Stimulated activated naive B cell treated with anti-CD40 and anti-IgM and Interleukin-4, amounts not matched to agents 10 μg/mL and 1 μg/mL and 100 μg/mL, for 72 hours (primary cell): ENCODE results near the gene CLSTN2.

Experiments
- ATAC-seq, 2 donors: fragments of 150-1000 bp; cut with Tn5 transposase; replicated peaks; 2 replicates each; pipeline ENCODE4 v1.10.0; 2021; ENCODE audit warnings: moderate library complexity in 1 of 2
- DNase-seq: peaks from one replicate; pipeline ENCODE4 v3.0.0; 2021
- H3K27ac Mint-ChIP-seq: one replicate; pipeline ENCODE4 v1.8.0; 2022; ENCODE audit warnings: mild to moderate bottlenecking, mixed read lengths
- H3K27me3 Mint-ChIP-seq, 2 donors: one replicate each; pipeline ENCODE4 v1.8.0; 2022; ENCODE audit warnings: mixed read lengths in 2 of 2
- H3K36me3 Mint-ChIP-seq, 2 donors: one replicate each; pipeline ENCODE4 v1.8.0; 2022; ENCODE audit warnings: mixed read lengths in 2 of 2, mild to moderate bottlenecking in 1 of 2
- H3K4me1 Mint-ChIP-seq, 2 donors: one replicate each; pipeline ENCODE4 v1.8.0; 2022; ENCODE audit warnings: mixed read lengths in 2 of 2, mild to moderate bottlenecking in 1 of 2
- H3K4me3 Mint-ChIP-seq, 2 donors: one replicate each; pipeline ENCODE4 v1.8.0; 2022; ENCODE audit warnings: mild to moderate bottlenecking in 2 of 2, mixed read lengths in 2 of 2, moderate library complexity in 1 of 2
- H3K9me3 Mint-ChIP-seq, 2 donors: one replicate each; pipeline ENCODE4 v1.8.0; 2022; ENCODE audit warnings: mixed read lengths in 2 of 2, mild to moderate bottlenecking in 1 of 2

The CLSTN2 gene

GRCh38 chr3:140433431-140433830 is 498.4 kb downstream of the CLSTN2 start:
- Mint-ChIP-seq H3K9me3 (no peaks in the 10 kb centered on the region), H3K36me3 (no peaks in the 10 kb centered on the region), H3K27ac (no peak overlapping the region), H3K27me3 (peaks cover 5 to 11% of the 10 kb centered on the region in 2 donors), H3K4me3 (no peak overlapping the region), H3K4me1 (no peaks in the 10 kb centered on the region)
- ATAC-seq = peak in 1 of 2 donors; percentile 29
- no peak for DNase-seq

GRCh38 chr3:140434261-140434905 is 499.4 kb downstream of the CLSTN2 start:
- Mint-ChIP-seq H3K4me3 (no peak overlapping the region), H3K27ac (no peak overlapping the region), H3K36me3 (no peaks in the 10 kb centered on the region), H3K4me1 (no peaks in the 10 kb centered on the region), H3K27me3 (peaks cover 5 to 6% of the 10 kb centered on the region in 2 donors), H3K9me3 (no peaks in the 10 kb centered on the region)
- ATAC-seq = peak in 1 of 2 donors; percentile 22
- DNase-seq = no peak

- H3K27me3 Mint-ChIP-seq = peaks cover 5 to 9% of the 10 kb centered on the region in 2 donors
- H3K4me3 Mint-ChIP-seq = no peak overlapping the region
- H3K4me1 Mint-ChIP-seq = no peaks in the 10 kb centered on the region
- DNase-seq = no peak
- H3K27ac Mint-ChIP-seq = no peak overlapping the region
- H3K36me3 Mint-ChIP-seq = no peaks in the 10 kb centered on the region
- no peak for ATAC-seq
- H3K9me3 Mint-ChIP-seq = no peaks in the 10 kb centered on the region
Measured at GRCh38 chr3:140436421-140436820, 501.4 kb downstream of the CLSTN2 start.

- Mint-ChIP-seq H3K36me3 (no peaks in the 10 kb centered on the region), H3K4me3 (no peak overlapping the region), H3K27ac (no peak overlapping the region), H3K27me3 (peaks cover 5 to 9% of the 10 kb centered on the region in 2 donors), H3K4me1 (no peaks in the 10 kb centered on the region), H3K9me3 (no peaks in the 10 kb centered on the region)
- DNase-seq = no peak
- ATAC-seq = no peak
Measured at GRCh38 chr3:140438736-140439470, 503.9 kb downstream of the CLSTN2 start.

- Mint-ChIP-seq H3K36me3 (no peaks in the 10 kb centered on the region), H3K27me3 (peaks cover 5 to 9% of the 10 kb centered on the region in 2 donors), H3K4me1 (no peaks in the 10 kb centered on the region), H3K27ac (no peak overlapping the region), H3K9me3 (no peaks in the 10 kb centered on the region), H3K4me3 (no peak overlapping the region)
- DNase-seq (no peak), ATAC-seq (no peak)
Measured at GRCh38 chr3:140439527-140439926, 504.5 kb downstream of the CLSTN2 start.

- no peaks in the 10 kb centered on the region for H3K36me3 Mint-ChIP-seq
- H3K27me3 Mint-ChIP-seq = peaks cover 5 to 9% of the 10 kb centered on the region in 2 donors
- no peak for DNase-seq
- H3K9me3 Mint-ChIP-seq = no peaks in the 10 kb centered on the region
- H3K4me3 Mint-ChIP-seq = no peak overlapping the region
- H3K27ac Mint-ChIP-seq = no peak overlapping the region
- no peak for ATAC-seq
- H3K4me1 Mint-ChIP-seq = no peaks in the 10 kb centered on the region
Measured at GRCh38 chr3:140440446-140440845, 505.5 kb downstream of the CLSTN2 start.

GRCh38 chr3:140441006-140441405 is 506.0 kb downstream of the CLSTN2 start:
- no peak overlapping the region for H3K27ac Mint-ChIP-seq
- no peak for ATAC-seq
- no peaks in the 10 kb centered on the region for H3K9me3 Mint-ChIP-seq
- no peak overlapping the region for H3K4me3 Mint-ChIP-seq
- no peak for DNase-seq
- H3K27me3 Mint-ChIP-seq = peaks cover 5 to 9% of the 10 kb centered on the region in 2 donors
- no peaks in the 10 kb centered on the region for H3K36me3 Mint-ChIP-seq
- no peaks in the 10 kb centered on the region for H3K4me1 Mint-ChIP-seq

GRCh38 chr3:140442621-140443020 is 507.6 kb downstream of the CLSTN2 start:
- DNase-seq = no peak
- H3K27ac Mint-ChIP-seq = no peak overlapping the region

GRCh38 chr3:140443073-140443472 is 508.1 kb downstream of the CLSTN2 start:
- Mint-ChIP-seq H3K36me3 (no peaks in the 10 kb centered on the region), H3K4me3 (no peak overlapping the region), H3K27me3 (peaks cover 0 to 4% of the 10 kb centered on the region in 2 donors), H3K9me3 (no peaks in the 10 kb centered on the region), H3K4me1 (no peaks in the 10 kb centered on the region), H3K27ac (no peak overlapping the region)
- DNase-seq (no peak), ATAC-seq (no peak)

More at GRCh38 chr3:140442621-140443020, 507.6 kb downstream of the CLSTN2 start:
- H3K36me3 Mint-ChIP-seq = no peaks in the 10 kb centered on the region
- H3K27me3 Mint-ChIP-seq = peaks cover 0 to 4% of the 10 kb centered on the region in 2 donors
- no peaks in the 10 kb centered on the region for H3K9me3 Mint-ChIP-seq
- no peak for ATAC-seq
- H3K4me1 Mint-ChIP-seq = no peaks in the 10 kb centered on the region
- no peak overlapping the region for H3K4me3 Mint-ChIP-seq

GRCh38 chr3:140443806-140444205 is 508.8 kb downstream of the CLSTN2 start:
- H3K27me3 Mint-ChIP-seq = peaks cover 0 to 4% of the 10 kb centered on the region in 2 donors
- no peaks in the 10 kb centered on the region for H3K36me3 Mint-ChIP-seq
- no peak overlapping the region for H3K27ac Mint-ChIP-seq
- DNase-seq = no peak
- no peak overlapping the region for H3K4me3 Mint-ChIP-seq
- no peaks in the 10 kb centered on the region for H3K9me3 Mint-ChIP-seq
- no peaks in the 10 kb centered on the region for H3K4me1 Mint-ChIP-seq
- no peak for ATAC-seq

GRCh38 chr3:140446734-140447133 is 511.7 kb downstream of the CLSTN2 start:
- Mint-ChIP-seq H3K27ac (no peak overlapping the region), H3K4me3 (no peak overlapping the region), H3K4me1 (no peaks in the 10 kb centered on the region), H3K36me3 (no peaks in the 10 kb centered on the region), H3K9me3 (no peaks in the 10 kb centered on the region), H3K27me3 (no peaks in the 10 kb centered on the region)
- DNase-seq = no peak
- ATAC-seq = no peak

- H3K4me1 Mint-ChIP-seq = no peaks in the 10 kb centered on the region
- no peak overlapping the region for H3K27ac Mint-ChIP-seq
- H3K4me3 Mint-ChIP-seq = no peak overlapping the region
- no peaks in the 10 kb centered on the region for H3K9me3 Mint-ChIP-seq
- DNase-seq (no peak), ATAC-seq (no peak)
- no peaks in the 10 kb centered on the region for H3K36me3 Mint-ChIP-seq
- H3K27me3 Mint-ChIP-seq = no peaks in the 10 kb centered on the region
Measured at GRCh38 chr3:140447136-140447535, 512.2 kb downstream of the CLSTN2 start.

GRCh38 chr3:140448001-140448400 is 513.0 kb downstream of the CLSTN2 start:
- no peak overlapping the region for H3K4me3 Mint-ChIP-seq
- no peaks in the 10 kb centered on the region for H3K4me1 Mint-ChIP-seq
- H3K9me3 Mint-ChIP-seq = no peaks in the 10 kb centered on the region
- no peak overlapping the region for H3K27ac Mint-ChIP-seq
- DNase-seq (no peak), ATAC-seq (no peak)
- no peaks in the 10 kb centered on the region for H3K36me3 Mint-ChIP-seq
- no peaks in the 10 kb centered on the region for H3K27me3 Mint-ChIP-seq

GRCh38 chr3:140449413-140450256 is 514.6 kb downstream of the CLSTN2 start:
- Mint-ChIP-seq H3K4me1 (no peaks in the 10 kb centered on the region), H3K27me3 (no peaks in the 10 kb centered on the region), H3K36me3 (no peaks in the 10 kb centered on the region), H3K27ac (no peak overlapping the region), H3K9me3 (no peaks in the 10 kb centered on the region), H3K4me3 (no peak overlapping the region)
- DNase-seq = no peak
- ATAC-seq = no peak
